GM12878 (cell line): Measurements from ENCODE around the gene SLC5A1. TPM values are rescaled to one million over a fixed set of nuclear protein-coding genes. Genes with fewer than 3 reads are reported as not detected.

Source experiments
- ATAC-seq: fragments of 200-7000 bp; cut with Tn5 transposase; 3 replicates; pipeline ENCODE4 v1.9.1; 2020; ENCODE audit warnings: mild to moderate bottlenecking, moderate library complexity
- BruUV-seq: library from RNA; stranded (reverse); fragments of 400-500 nt; replicated peaks from 2 replicates; lab custom pipeline; 2021; lab: Mats Ljungman, UMichigan
- CTCF ChIA-PET: fragments of 300-600 bp; sonication (Branson Sonifier 250); formaldehyde crosslinking; extraction: SDS; loops from one replicate; lab custom pipeline; 2021; ENCODE audit warnings: inconsistent platforms; lab: Yijun Ruan, JAX
- POLR2A ChIA-PET: fragments of 350-600 bp; formaldehyde crosslinking; extraction: SDS; loops from one replicate; lab custom pipeline; 2021; ENCODE audit warnings: inconsistent platforms; lab: Charles Lee
- RAD21 ChIA-PET: fragments of 300-600 bp; sonication (Branson Sonifier 250); formaldehyde crosslinking; loops from one replicate; lab custom pipeline; 2023; ENCODE audit warnings: antibody characterized with exemption; ENCODE audit not compliant: unreplicated experiment; lab: Charles Lee
- SMC1A ChIA-PET: fragments of 300-600 bp; sonication (Branson Sonifier 250); formaldehyde crosslinking; loops from one replicate; lab custom pipeline; 2023; ENCODE audit not compliant: unreplicated experiment, uncharacterized antibody; lab: Charles Lee
- DNase-seq: peaks from one replicate; pipeline ENCODE4 v3.0.0-alpha.2; 2011; ENCODE audit warnings: low read depth, low spot score
- FAIRE-seq: peaks from 3 replicates; lab custom pipeline; 2011; peaks lifted over from hg19 to GRCh38; lab: Jason Lieb, UNC
- H2AFZ ChIP-seq: 2 replicates; pipeline ENCODE4 v1.6.0; 2011; ENCODE audit warnings: low read depth, low read length, control low read depth; ENCODE audit not compliant: control insufficient read depth
- H3K27ac ChIP-seq: 2 replicates; pipeline ENCODE4 v1.5.1; 2011; ENCODE audit warnings: control low read depth; ENCODE audit not compliant: control insufficient read depth, insufficient read depth
- H3K27me3 ChIP-seq, 2 experiments: replicated peaks in 1 of 2; 2 replicates each; pipeline versions ENCODE4 v1.6.0 to v1.6.1; 2011; ENCODE audit warnings: low read length in 1 of 2; ENCODE audit not compliant: control insufficient read depth in 2 of 2, insufficient read depth in 2 of 2
- H3K36me3 ChIP-seq, 2 experiments: 2 replicates each; pipeline ENCODE4 v1.5.1; 2011; ENCODE audit warnings: low read length in 1 of 2; ENCODE audit not compliant: control insufficient read depth in 2 of 2, insufficient read depth in 2 of 2
- H3K4me1 ChIP-seq: 2 replicates; pipeline ENCODE4 v1.6.1; 2011; ENCODE audit warnings: mild to moderate bottlenecking, low read length, moderate library complexity, mixed read lengths; ENCODE audit not compliant: control insufficient read depth, insufficient read depth
- H3K4me2 ChIP-seq: 2 replicates; pipeline ENCODE4 v1.6.0; 2011; ENCODE audit warnings: control low read depth; ENCODE audit not compliant: control insufficient read depth, insufficient read depth
- H3K4me3 ChIP-seq: fragments of 200-600 bp; sonication (generic); 2 replicates; pipeline ENCODE4 v1.5.1; 2016
- H3K79me2 ChIP-seq: 2 replicates; pipeline ENCODE4 v1.6.0; 2011; ENCODE audit warnings: low read length; ENCODE audit not compliant: control insufficient read depth, insufficient read depth
- H3K9ac ChIP-seq: 2 replicates; pipeline ENCODE4 v1.8.0; 2011; ENCODE audit warnings: low read length, control low read depth, mixed read lengths; ENCODE audit not compliant: control insufficient read depth, insufficient read depth
- H3K9me3 ChIP-seq: replicated peaks from 3 replicates; pipeline ENCODE4 v1.5.1; 2011; ENCODE audit warnings: mild to moderate bottlenecking, low read length; ENCODE audit not compliant: control insufficient read depth, insufficient read depth
- H4K20me1 ChIP-seq: 2 replicates; pipeline ENCODE4 v1.6.0; 2011; ENCODE audit not compliant: control insufficient read depth, insufficient read depth
- BRCA1 ChIP-seq: IDR thresholded peaks from 2 replicates; pipeline ENCODE4 v1.6.1; 2011; ENCODE audit warnings: low read depth, low read length, improper control_type of control experiment
- CHD4 ChIP-seq: fragments of 200-600 bp; sonication (generic); IDR thresholded peaks from 2 replicates; pipeline ENCODE4 v1.6.1; 2016; ENCODE audit warnings: mild to moderate bottlenecking
- EED ChIP-seq: sonication (generic); IDR thresholded peaks from 2 replicates; pipeline ENCODE4 v1.6.1; 2016; ENCODE audit warnings: antibody characterized with exemption, low read depth
- MAX ChIP-seq: IDR thresholded peaks from 2 replicates; pipeline ENCODE4 v1.6.1; 2012; ENCODE audit warnings: low read depth, low read length, improper control_type of control experiment
- MEF2B ChIP-seq: fragments of 450-650 bp; IDR thresholded peaks from 2 replicates; pipeline ENCODE4 v1.6.1; 2018; ENCODE audit warnings: mild to moderate bottlenecking, moderate library complexity; ENCODE audit not compliant: partially characterized antibody, poor library complexity, severe bottlenecking
- NFIC ChIP-seq: IDR thresholded peaks from 2 replicates; pipeline ENCODE4 v1.6.1; 2012; ENCODE audit warnings: low read depth, mild to moderate bottlenecking, inconsistent platforms, low read length, moderate library complexity
- PBX3 ChIP-seq: IDR thresholded peaks from 2 replicates; pipeline ENCODE4 v1.6.1; 2011; ENCODE audit warnings: mild to moderate bottlenecking, low read depth, low read length, moderate library complexity; ENCODE audit not compliant: insufficient replicate concordance
- POLR2AphosphoS2 ChIP-seq: IDR thresholded peaks from 2 replicates; pipeline ENCODE4 v1.6.1; 2011; ENCODE audit warnings: low read depth, mild to moderate bottlenecking, low read length, improper control_type of control experiment, moderate library complexity
- RAD51 ChIP-seq: fragments of 450-650 bp; IDR thresholded peaks from 2 replicates; pipeline ENCODE4 v1.6.1; 2016; ENCODE audit warnings: moderate library complexity, mild to moderate bottlenecking, inconsistent platforms
- RELA ChIP-seq: fragments of 450-650 bp; IDR thresholded peaks from 2 replicates; pipeline ENCODE4 v1.8.0; 2014; ENCODE audit warnings: borderline replicate concordance; ENCODE audit not compliant: partially characterized antibody
- RUNX3 ChIP-seq: IDR thresholded peaks from 2 replicates; pipeline ENCODE4 v1.6.1; 2012; ENCODE audit warnings: low read length, inconsistent platforms
- SMARCA5 ChIP-seq: fragments of 450-650 bp; IDR thresholded peaks from 2 replicates; pipeline ENCODE4 v1.6.1; 2017; ENCODE audit warnings: mild to moderate bottlenecking
- SRF ChIP-seq, 2 experiments: IDR thresholded peaks; 2 replicates each; pipeline ENCODE4 v1.6.1; 2011; ENCODE audit warnings: low read depth in 2 of 2, low read length in 2 of 2, mild to moderate bottlenecking in 1 of 2, moderate library complexity in 1 of 2
- WGBS: methylation state at CpG from one replicate; pipeline ENCODE4 v1.1.6; 2016; ENCODE audit warnings: low lambda C conversion rate; ENCODE audit not compliant: insufficient replicate concordance, insufficient coverage; ENCODE audit errors: missing lambda C conversion rate; 5-methylcytosine and 5-hydroxymethylcytosine counted together
- in situ Hi-C: fragments of 300-500 bp; cut with MboI; formaldehyde crosslinking; loops from 9 replicates; pipeline ENCODE4 v1.14.3; 2018; ENCODE audit warnings: mixed read lengths
- intact Hi-C: fragments of 100-400 bp; cut with micrococcal nuclease; formaldehyde crosslinking; loops from one replicate; pipeline ENCODE4 v1.14.2; 2022; ENCODE audit not compliant: unreplicated experiment
- polyA plus RNA-seq, 11 experiments: library from polyadenylated mRNA; depleted of rRNA in 4 of 11; unstranded in 6 of 11; stranded (reverse) in 5 of 11; fragments of >200 nt; fragmentation: Nextera tagmentation in 4 of 11; fragmentation: Illumina TruSeq in 1 of 11; extraction: Ambion mirVana in 4 of 11; extraction: Trizol in 1 of 11; gene quantifications; 1 replicate in 1 of 11; 2 replicates in 10 of 11; pipeline versions ENCODE4 v1.2.1 to v1.2.3, GENCODE V29; 2011 to 2016; ENCODE audit warnings: inconsistent platforms in 2 of 11, missing spikeins in 2 of 11, low read depth in 1 of 11
- total RNA-seq, 4 experiments: library from RNA; depleted of rRNA in 3 of 4; stranded (reverse); fragments of >200 nt in 3 of 4; fragmentation: Illumina TruSeq in 1 of 4; extraction: Trizol in 1 of 4; gene quantifications; 2 replicates each; pipeline versions ENCODE4 v1.2.1 to v1.2.3, GENCODE V29; 2013 to 2021
- TF ChIP-seq, protein P1 (sequence below): fragments of 150-350 bp; IDR thresholded peaks from 2 replicates; pipeline ENCODE4 v1.6.1; 2014; ENCODE audit warnings: mild to moderate bottlenecking, low read depth, low read length
- TF ChIP-seq, protein P2 (sequence below): fragments of 450-650 bp; IDR thresholded peaks from 2 replicates; pipeline ENCODE4 v1.6.1; 2017; ENCODE audit warnings: mild to moderate bottlenecking, moderate library complexity

The SLC5A1 gene
- total and polyA plus RNA-seq, 10 of the 15 experiments (the other 5 are each of a cell fraction or from before 2014, with no cell fraction given), result 0.01 TPM; not detected in 9

DNA sequence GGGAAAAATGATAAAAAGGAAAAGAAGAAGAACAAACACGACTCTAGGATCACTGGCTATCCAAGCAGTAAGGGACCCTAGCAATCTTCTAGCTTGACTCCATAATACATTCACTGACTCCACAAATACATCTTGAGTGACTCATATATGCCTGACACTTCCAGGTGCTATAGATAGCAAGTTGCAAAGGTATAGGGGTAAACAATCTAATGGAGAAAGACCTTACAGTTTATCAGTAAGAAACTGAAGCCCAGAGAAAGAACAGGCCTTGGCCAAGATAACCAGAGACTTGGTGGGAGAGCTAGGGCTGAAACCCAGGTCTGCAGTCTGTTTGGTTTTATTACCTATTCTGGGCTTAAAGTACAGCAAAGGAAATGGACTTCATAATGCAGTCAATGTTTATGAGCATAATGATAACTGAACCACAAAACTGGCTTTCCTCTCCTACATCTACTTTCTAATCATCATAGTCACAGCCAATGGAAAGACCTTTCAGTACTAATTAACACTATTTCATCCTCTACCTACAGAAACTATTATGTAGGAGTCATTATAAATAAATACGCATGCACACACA, 19.7 kb upstream of the SLC5A1 start (continued):
- TF ChIP-seq, protein P1, sequence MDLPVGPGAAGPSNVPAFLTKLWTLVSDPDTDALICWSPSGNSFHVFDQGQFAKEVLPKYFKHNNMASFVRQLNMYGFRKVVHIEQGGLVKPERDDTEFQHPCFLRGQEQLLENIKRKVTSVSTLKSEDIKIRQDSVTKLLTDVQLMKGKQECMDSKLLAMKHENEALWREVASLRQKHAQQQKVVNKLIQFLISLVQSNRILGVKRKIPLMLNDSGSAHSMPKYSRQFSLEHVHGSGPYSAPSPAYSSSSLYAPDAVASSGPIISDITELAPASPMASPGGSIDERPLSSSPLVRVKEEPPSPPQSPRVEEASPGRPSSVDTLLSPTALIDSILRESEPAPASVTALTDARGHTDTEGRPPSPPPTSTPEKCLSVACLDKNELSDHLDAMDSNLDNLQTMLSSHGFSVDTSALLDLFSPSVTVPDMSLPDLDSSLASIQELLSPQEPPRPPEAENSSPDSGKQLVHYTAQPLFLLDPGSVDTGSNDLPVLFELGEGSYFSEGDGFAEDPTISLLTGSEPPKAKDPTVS, result no peak
- TF ChIP-seq PBX3 (no peak), RAD51 (no peak), BRCA1 (no peak), NFIC (no peak), CHD4 (no peak), SRF (IDR thresholded peaks at IDR 0.05; ENCODE audit: low read depth in 2 of 2, low read length in 2 of 2) (no peak)

- no peaks in the 10 kb centered on the region for H3K27me3 ChIP-seq
- in situ Hi-C loops, result no loop called here
- H3K9me3 ChIP-seq, result no peaks in the 10 kb centered on the region
- WGBS, result 0% methylated on average over 1 of the region's 1 CpG
- H4K20me1 ChIP-seq, result no peaks in the 10 kb centered on the region
- H3K4me2 ChIP-seq, result no peak overlapping the region
- DNase-seq (no peak), FAIRE-seq (no peak), ATAC-seq (no peak)
- SMC1A ChIA-PET, result no interaction called here
- H3K79me2 ChIP-seq, result no peaks in the 10 kb centered on the region
- no peaks in the 10 kb centered on the region for H3K4me1 ChIP-seq
- RAD21 ChIA-PET, result no interaction called here
- intact Hi-C loops, result no loop called here
- H3K27ac ChIP-seq, result no peak overlapping the region
- no peak overlapping the region for H2AFZ ChIP-seq
- H3K9ac ChIP-seq, result no peak overlapping the region
- CTCF ChIA-PET, result no interaction called here
- no peak overlapping the region for H3K4me3 ChIP-seq
- POLR2A ChIA-PET, result no interaction called here
- H3K36me3 ChIP-seq, result no peaks in the 10 kb centered on the region
- no TSS peak for BruUV-seq
- no peak for TF ChIP-seq MAX
- no peak for TF ChIP-seq RELA
- TF ChIP-seq, protein P2, sequence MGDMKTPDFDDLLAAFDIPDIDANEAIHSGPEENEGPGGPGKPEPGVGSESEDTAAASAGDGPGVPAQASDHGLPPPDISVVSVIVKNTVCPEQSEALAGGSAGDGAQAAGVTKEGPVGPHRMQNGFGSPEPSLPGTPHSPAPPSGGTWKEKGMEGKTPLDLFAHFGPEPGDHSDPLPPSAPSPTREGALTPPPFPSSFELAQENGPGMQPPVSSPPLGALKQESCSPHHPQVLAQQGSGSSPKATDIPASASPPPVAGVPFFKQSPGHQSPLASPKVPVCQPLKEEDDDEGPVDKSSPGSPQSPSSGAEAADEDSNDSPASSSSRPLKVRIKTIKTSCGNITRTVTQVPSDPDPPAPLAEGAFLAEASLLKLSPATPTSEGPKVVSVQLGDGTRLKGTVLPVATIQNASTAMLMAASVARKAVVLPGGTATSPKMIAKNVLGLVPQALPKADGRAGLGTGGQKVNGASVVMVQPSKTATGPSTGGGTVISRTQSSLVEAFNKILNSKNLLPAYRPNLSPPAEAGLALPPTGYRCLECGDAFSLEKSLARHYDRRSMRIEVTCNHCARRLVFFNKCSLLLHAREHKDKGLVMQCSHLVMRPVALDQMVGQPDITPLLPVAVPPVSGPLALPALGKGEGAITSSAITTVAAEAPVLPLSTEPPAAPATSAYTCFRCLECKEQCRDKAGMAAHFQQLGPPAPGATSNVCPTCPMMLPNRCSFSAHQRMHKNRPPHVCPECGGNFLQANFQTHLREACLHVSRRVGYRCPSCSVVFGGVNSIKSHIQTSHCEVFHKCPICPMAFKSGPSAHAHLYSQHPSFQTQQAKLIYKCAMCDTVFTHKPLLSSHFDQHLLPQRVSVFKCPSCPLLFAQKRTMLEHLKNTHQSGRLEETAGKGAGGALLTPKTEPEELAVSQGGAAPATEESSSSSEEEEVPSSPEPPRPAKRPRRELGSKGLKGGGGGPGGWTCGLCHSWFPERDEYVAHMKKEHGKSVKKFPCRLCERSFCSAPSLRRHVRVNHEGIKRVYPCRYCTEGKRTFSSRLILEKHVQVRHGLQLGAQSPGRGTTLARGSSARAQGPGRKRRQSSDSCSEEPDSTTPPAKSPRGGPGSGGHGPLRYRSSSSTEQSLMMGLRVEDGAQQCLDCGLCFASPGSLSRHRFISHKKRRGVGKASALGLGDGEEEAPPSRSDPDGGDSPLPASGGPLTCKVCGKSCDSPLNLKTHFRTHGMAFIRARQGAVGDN, result no peak
- no peak for TF ChIP-seq PBX3
- TF ChIP-seq POLR2AphosphoS2, result no peak
- no peak for TF ChIP-seq RUNX3
- no peak for TF ChIP-seq EED
- no peak for TF ChIP-seq MEF2B
- no peak for TF ChIP-seq SMARCA5
Measured at GRCh38 chr22:32024796-32025195, 18.3 kb upstream of the SLC5A1 start.
